HepG2 (cell line): Measurements from ENCODE around the gene ERMARD. TPM values are rescaled to one million over a fixed set of nuclear protein-coding genes. Genes with fewer than 3 reads are reported as not detected.

Experiments
- ATAC-seq: fragments of 200-7000 bp; cut with Tn5 transposase; 3 replicates; pipeline ENCODE4 v1.9.1; 2020; ENCODE audit warnings: mild to moderate bottlenecking, moderate library complexity
- BruUV-seq: library from RNA; stranded (reverse); fragments of 400-500 nt; replicated peaks from 2 replicates; lab custom pipeline; 2021; lab: Mats Ljungman, UMichigan
- CTCF ChIA-PET: fragments of 300-600 bp; formaldehyde crosslinking; extraction: SDS; loops from one replicate; lab custom pipeline; 2021; ENCODE audit warnings: low total read pairs, inconsistent platforms, low intra/inter-chr PET ratio; lab: Yijun Ruan, JAX
- POLR2A ChIA-PET: fragments of 350-600 bp; sonication (Branson Sonifier 250); formaldehyde crosslinking; loops from one replicate; lab custom pipeline; 2020; ENCODE audit warnings: antibody characterized with exemption, inconsistent platforms; lab: Yijun Ruan, JAX
- DNase-seq: peaks from one replicate; pipeline ENCODE4 v3.0.0-alpha.2; 2015; ENCODE audit warnings: low spot score
- FAIRE-seq: peaks from 3 replicates; lab custom pipeline; 2011; peaks lifted over from hg19 to GRCh38; lab: Jason Lieb, UNC
- H2AFZ ChIP-seq: one replicate; pipeline ENCODE4 v1.6.1; 2011; ENCODE audit warnings: low read length, inconsistent platforms
- H3K27ac ChIP-seq: fragments of 300-600 bp; 3 replicates; pipeline ENCODE4 v1.8.0; 2011; ENCODE audit warnings: mixed run types, mild to moderate bottlenecking, mixed read lengths, low read length, inconsistent platforms; ENCODE audit not compliant: insufficient read depth; ENCODE audit errors: extremely low read length
- H3K27me3 ChIP-seq, 2 experiments: fragments of 200-600 bp in 1 of 2; 2 replicates in 1 of 2; 3 replicates in 1 of 2; pipeline versions ENCODE4 v1.6.0 to v1.8.0; 2011; ENCODE audit warnings: low read length in 2 of 2, mild to moderate bottlenecking in 2 of 2, moderate library complexity in 2 of 2, inconsistent platforms in 1 of 2; ENCODE audit not compliant: insufficient read depth in 2 of 2, control insufficient read depth in 1 of 2
- H3K36me3 ChIP-seq, 2 experiments: fragments of 200-600 bp in 1 of 2; replicated peaks in 1 of 2; 2 replicates in 1 of 2; 3 replicates in 1 of 2; pipeline versions ENCODE4 v1.5.1 to v1.8.0; 2011; ENCODE audit warnings: low read length in 2 of 2, inconsistent platforms in 1 of 2; ENCODE audit not compliant: insufficient read depth in 2 of 2, control insufficient read depth in 1 of 2
- H3K4me1 ChIP-seq: 2 replicates; pipeline ENCODE4 v1.5.1; 2012; ENCODE audit warnings: low read length, inconsistent platforms; ENCODE audit not compliant: insufficient read depth
- H3K4me2 ChIP-seq: 2 replicates; pipeline ENCODE4 v1.6.0; 2011; ENCODE audit warnings: low read depth, low read length, inconsistent platforms
- H3K4me3 ChIP-seq, 3 experiments: fragments of 200-600 bp in 1 of 3; sonication (generic), shearing (Covaris generic) in 1 of 3; replicated peaks in 1 of 3; 2 replicates each; pipeline ENCODE4 v1.5.1; 2011 to 2016; ENCODE audit warnings: low read length in 3 of 3, inconsistent platforms in 2 of 3, low read depth in 2 of 3, mild to moderate bottlenecking in 2 of 3, control low read depth in 1 of 3, mixed read lengths in 1 of 3; ENCODE audit not compliant: insufficient read depth in 1 of 3
- H3K79me2 ChIP-seq: one replicate; pipeline ENCODE4 v1.6.1; 2011; ENCODE audit warnings: low read length, inconsistent platforms; ENCODE audit not compliant: insufficient read depth
- H3K9ac ChIP-seq: 2 replicates; pipeline ENCODE4 v1.6.0; 2011; ENCODE audit warnings: mild to moderate bottlenecking, low read depth, low read length, inconsistent platforms; ENCODE audit not compliant: insufficient read depth
- H3K9me3 ChIP-seq: 2 replicates; pipeline ENCODE4 v1.5.1; 2012; ENCODE audit warnings: mild to moderate bottlenecking, low read length
- H4K20me1 ChIP-seq: 2 replicates; pipeline ENCODE4 v1.6.0; 2011; ENCODE audit warnings: inconsistent platforms, mild to moderate bottlenecking, low read length, moderate library complexity; ENCODE audit not compliant: insufficient read depth
- CBFB ChIP-seq: sonication (generic); formaldehyde crosslinking; IDR thresholded peaks from 2 replicates; pipeline ENCODE4 v1.4.0; 2020; ENCODE audit warnings: missing genetic modification reagents
- CCAR2 ChIP-seq: fragments of 200-400 bp; formaldehyde crosslinking; optimal IDR thresholded peaks from 2 replicates; pipeline ENCODE3; 2018; ENCODE audit warnings: low read depth, mild to moderate bottlenecking, low read length, moderate library complexity
- HMG20A ChIP-seq: IDR thresholded peaks from 2 replicates; pipeline ENCODE4 v1.6.1; 2016; ENCODE audit warnings: borderline replicate concordance
- MED13 ChIP-seq: sonication (generic); formaldehyde crosslinking; IDR thresholded peaks from 2 replicates; pipeline ENCODE4 v1.5.0; 2020; ENCODE audit warnings: missing genetic modification reagents
- MTA1 ChIP-seq: sonication (generic); formaldehyde crosslinking; IDR thresholded peaks from 2 replicates; pipeline ENCODE4 v1.4.0; 2020; ENCODE audit warnings: missing genetic modification reagents, mild to moderate bottlenecking, borderline replicate concordance
- NAIF1 ChIP-seq: sonication (generic); formaldehyde crosslinking; IDR thresholded peaks from 2 replicates; pipeline ENCODE4 v1.5.0; 2020; ENCODE audit warnings: mild to moderate bottlenecking, missing genetic modification reagents, borderline replicate concordance
- NR1H2 ChIP-seq: sonication (generic); formaldehyde crosslinking; IDR thresholded peaks from 2 replicates; pipeline ENCODE4 v1.8.1; 2022; ENCODE audit warnings: low read depth, missing genetic modification reagents, borderline replicate concordance
- PAX8 ChIP-seq: sonication (generic); formaldehyde crosslinking; IDR thresholded peaks from 2 replicates; pipeline ENCODE4 v1.8.0; 2022; ENCODE audit warnings: mild to moderate bottlenecking, missing genetic modification reagents, borderline replicate concordance
- REL ChIP-seq: sonication (generic); formaldehyde crosslinking; conservative IDR thresholded peaks from 2 replicates; pipeline ENCODE4 v1.8.0; 2022; ENCODE audit warnings: mild to moderate bottlenecking, missing genetic modification reagents, moderate library complexity
- RFXAP ChIP-seq: sonication (generic); formaldehyde crosslinking; IDR thresholded peaks from 2 replicates; pipeline ENCODE4 v1.4.0; 2020; ENCODE audit warnings: missing genetic modification reagents, borderline replicate concordance
- RXRB ChIP-seq: IDR thresholded peaks from 2 replicates; pipeline ENCODE4 v1.6.1; 2016; ENCODE audit warnings: borderline replicate concordance, missing genetic modification reagents, missing compliant biosample characterization
- SALL2 ChIP-seq: sonication (generic); formaldehyde crosslinking; IDR thresholded peaks from 2 replicates; pipeline ENCODE4 v1.8.1; 2023; ENCODE audit warnings: mild to moderate bottlenecking, missing genetic modification reagents, inconsistent platforms
- SNAPC2 ChIP-seq: sonication (generic); formaldehyde crosslinking; IDR thresholded peaks from 2 replicates; pipeline ENCODE4 v1.8.1; 2022; ENCODE audit warnings: mild to moderate bottlenecking, missing genetic modification reagents
- ZBTB8A ChIP-seq: sonication (generic); formaldehyde crosslinking; IDR thresholded peaks from 2 replicates; pipeline ENCODE4 v1.4.0; 2020; ENCODE audit warnings: mild to moderate bottlenecking, low read depth, missing genetic modification reagents, borderline replicate concordance
- ZFP37 ChIP-seq: sonication (generic); formaldehyde crosslinking; IDR thresholded peaks from 2 replicates; pipeline ENCODE4 v1.4.0; 2020; ENCODE audit warnings: missing genetic modification reagents, borderline replicate concordance
- ZFP41 ChIP-seq: sonication (generic); formaldehyde crosslinking; IDR thresholded peaks from 2 replicates; pipeline ENCODE4 v1.4.0; 2020; ENCODE audit warnings: mild to moderate bottlenecking, missing genetic modification reagents, borderline replicate concordance
- ZIK1 ChIP-seq: sonication (generic); formaldehyde crosslinking; IDR thresholded peaks from 2 replicates; pipeline ENCODE4 v1.5.0; 2020; ENCODE audit warnings: mild to moderate bottlenecking, low read depth, missing genetic modification reagents, borderline replicate concordance
- ZNF496 ChIP-seq: sonication (generic); formaldehyde crosslinking; IDR thresholded peaks from 2 replicates; pipeline ENCODE4 v1.8.1; 2023; ENCODE audit warnings: mild to moderate bottlenecking, moderate library complexity, missing genetic modification reagents; ENCODE audit not compliant: insufficient replicate concordance
- WGBS: methylation state at CpG from one replicate; pipeline ENCODE4 v1.1.6; 2017; ENCODE audit warnings: low lambda C conversion rate; 5-methylcytosine and 5-hydroxymethylcytosine counted together
- in situ Hi-C: cut with HindIII; loops from 2 replicates; pipeline ENCODE4 v1.10.0; 2017; ENCODE audit warnings: low pct_unique_long_range_greater_than_20kb; ENCODE audit not compliant: extremely low pct_ligation_motif_present
- intact Hi-C: fragments of 100-400 bp; cut with micrococcal nuclease; formaldehyde crosslinking; loops from one replicate; pipeline ENCODE4 v1.10.0; 2022; ENCODE audit not compliant: unreplicated experiment
- polyA plus RNA-seq, 8 experiments: library from polyadenylated mRNA; depleted of rRNA in 3 of 8; stranded (reverse) in 7 of 8; unstranded in 1 of 8; fragments of >200 nt; fragmentation: Illumina TruSeq in 4 of 8; extraction: Trizol in 4 of 8; gene quantifications; 2 replicates each; pipeline versions ENCODE4 v1.2.1 to v1.2.3, GENCODE V29; 2011 to 2016; ENCODE audit warnings: low read depth in 4 of 8, missing spikeins in 1 of 8, mixed read lengths in 1 of 8; ENCODE audit not compliant: insufficient read depth in 1 of 8
- total RNA-seq, 5 experiments: library from RNA; depleted of rRNA; stranded (reverse); fragments of >200 nt; fragmentation: Illumina TruSeq; extraction: Trizol; gene quantifications; 2 replicates each; pipeline ENCODE4 v1.2.3, GENCODE V29; 2016; ENCODE audit warnings: low read depth in 1 of 5
- TF ChIP-seq, protein P1 (sequence below): sonication (generic); formaldehyde crosslinking; IDR thresholded peaks from 2 replicates; pipeline ENCODE4 v1.5.0; 2020; ENCODE audit warnings: mild to moderate bottlenecking, missing genetic modification reagents, borderline replicate concordance
- TF ChIP-seq, protein P2 (sequence below): sonication (generic); formaldehyde crosslinking; IDR thresholded peaks from 2 replicates; pipeline ENCODE4 v1.8.0; 2022; ENCODE audit warnings: missing genetic modification reagents, mild to moderate bottlenecking, moderate library complexity, borderline replicate concordance

Gene ERMARD
- total and polyA plus RNA-seq, 2 of the 13 experiments (the other 11 are each of a cell fraction or from before 2014, with no cell fraction given), result 8.8 to 10.7 TPM

DNA sequence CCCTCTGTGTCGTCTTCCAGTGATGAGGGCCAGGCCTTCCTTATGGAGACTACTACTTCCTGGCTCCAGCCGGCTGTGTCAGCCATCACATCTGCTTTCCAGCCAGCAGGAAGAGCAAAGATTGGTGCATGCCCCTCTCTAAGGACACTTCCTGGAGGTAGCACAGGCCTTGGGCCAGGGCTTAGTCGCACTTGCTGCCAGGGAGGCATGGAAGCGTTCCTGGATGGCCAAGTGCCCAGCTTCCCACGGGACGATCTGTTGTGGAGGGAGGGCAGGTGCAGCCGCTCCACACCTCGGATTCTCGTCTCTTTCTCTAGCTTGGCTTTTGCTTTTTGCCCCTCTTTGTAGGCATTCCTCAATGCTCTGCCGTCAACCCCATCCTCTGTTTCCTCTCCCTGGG lies 11.9 kb downstream of the ERMARD start:
- Histone ChIP-seq H3K4me2 (no peak overlapping the region), H3K4me3 (no peak overlapping the region), H3K4me1 (peaks cover 22% of the 10 kb centered on the region), H3K27ac (no peak overlapping the region), H3K36me3 (0 out of 5 replicates have a peak, but pooled peaks cover 0 to 1% of the 10 kb centered on the region in 2 experiments), H2AFZ (no peak overlapping the region), H3K9ac (no peak overlapping the region), H4K20me1 (no peaks in the 10 kb centered on the region), H3K27me3 (no peaks in the 10 kb centered on the region), H3K9me3 (no peaks in the 10 kb centered on the region), H3K79me2 (no peaks in the 10 kb centered on the region)
- 88% methylated on average over 10 of the region's 10 CpGs for WGBS
- DNase-seq, result no peak
- TF ChIP-seq ZFP41 (CRISPR knock-in tag) (no peak), ZBTB8A (no peak), SNAPC2 (CRISPR knock-in tag) (no peak), NAIF1 (CRISPR knock-in tag) (no peak), MED13 (CRISPR knock-in tag) (no peak), ZIK1 (no peak), RFXAP (no peak), REL (CRISPR knock-in tag) (no peak), ZNF496 (CRISPR knock-in tag) (no peak), HMG20A (CRISPR knock-in tag) (no peak), CCAR2 (no peak), PAX8 (CRISPR knock-in tag) (no peak), NR1H2 (CRISPR knock-in tag) (no peak), CBFB (CRISPR knock-in tag) (no peak), MTA1 (CRISPR knock-in tag) (no peak), RXRB (CRISPR knock-in tag) (no peak), SALL2 (no peak), ZFP37 (CRISPR knock-in tag) (no peak)
- TF ChIP-seq, protein P1, sequence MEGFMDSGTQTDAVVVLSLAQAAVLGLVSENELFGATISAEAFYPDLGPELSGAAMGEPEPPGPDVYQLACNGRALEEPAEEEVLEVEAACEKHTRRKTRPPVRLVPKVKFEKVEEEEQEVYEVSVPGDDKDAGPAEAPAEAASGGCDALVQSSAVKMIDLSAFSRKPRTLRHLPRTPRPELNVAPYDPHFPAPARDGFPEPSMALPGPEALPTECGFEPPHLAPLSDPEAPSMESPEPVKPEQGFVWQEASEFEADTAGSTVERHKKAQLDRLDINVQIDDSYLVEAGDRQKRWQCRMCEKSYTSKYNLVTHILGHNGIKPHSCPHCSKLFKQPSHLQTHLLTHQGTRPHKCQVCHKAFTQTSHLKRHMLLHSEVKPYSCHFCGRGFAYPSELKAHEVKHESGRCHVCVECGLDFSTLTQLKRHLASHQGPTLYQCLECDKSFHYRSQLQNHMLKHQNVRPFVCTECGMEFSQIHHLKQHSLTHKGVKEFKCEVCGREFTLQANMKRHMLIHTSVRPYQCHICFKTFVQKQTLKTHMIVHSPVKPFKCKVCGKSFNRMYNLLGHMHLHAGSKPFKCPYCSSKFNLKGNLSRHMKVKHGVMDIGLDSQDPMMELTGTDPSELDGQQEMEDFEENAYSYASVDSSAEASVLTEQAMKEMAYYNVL, result no peak
- TF ChIP-seq, protein P2, sequence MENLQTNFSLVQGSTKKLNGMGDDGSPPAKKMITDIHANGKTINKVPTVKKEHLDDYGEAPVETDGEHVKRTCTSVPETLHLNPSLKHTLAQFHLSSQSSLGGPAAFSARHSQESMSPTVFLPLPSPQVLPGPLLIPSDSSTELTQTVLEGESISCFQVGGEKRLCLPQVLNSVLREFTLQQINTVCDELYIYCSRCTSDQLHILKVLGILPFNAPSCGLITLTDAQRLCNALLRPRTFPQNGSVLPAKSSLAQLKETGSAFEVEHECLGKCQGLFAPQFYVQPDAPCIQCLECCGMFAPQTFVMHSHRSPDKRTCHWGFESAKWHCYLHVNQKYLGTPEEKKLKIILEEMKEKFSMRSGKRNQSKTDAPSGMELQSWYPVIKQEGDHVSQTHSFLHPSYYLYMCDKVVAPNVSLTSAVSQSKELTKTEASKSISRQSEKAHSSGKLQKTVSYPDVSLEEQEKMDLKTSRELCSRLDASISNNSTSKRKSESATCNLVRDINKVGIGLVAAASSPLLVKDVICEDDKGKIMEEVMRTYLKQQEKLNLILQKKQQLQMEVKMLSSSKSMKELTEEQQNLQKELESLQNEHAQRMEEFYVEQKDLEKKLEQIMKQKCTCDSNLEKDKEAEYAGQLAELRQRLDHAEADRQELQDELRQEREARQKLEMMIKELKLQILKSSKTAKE (CRISPR knock-in tag), result no peak
- ATAC-seq, result no peak
- ChIA-PET CTCF (no interaction called here), POLR2A (no interaction called here)
- intact Hi-C loops (no loop called here), in situ Hi-C loops (no loop called here)
- BruUV-seq, result no TSS peak
- FAIRE-seq, result no peak
